Measurements from ENCODE around the gene CEP170.
"Not testable (repeated sequence)": the region's sequence is repeated elsewhere in the genome, so short reads cannot be mapped to it uniquely, and the experiment has no call there.

Gene CEP170

GRCh38 chr1:243173758-243174369, 81.2 kb downstream of the CEP170 start:
- DNase-seq (ENCODE audit: low read depth): peak; percentile 28

GRCh38 chr1:243164911-243165310, 90.2 kb downstream of the CEP170 start:
- DNase-seq (ENCODE audit: low read depth): not testable (repeated sequence)

GRCh38 chr1:243150906-243151305, 104.2 kb downstream of the CEP170 start:
- DNase-seq (ENCODE audit: low read depth): not testable (repeated sequence)

GRCh38 chr1:243149120-243149519, 106.0 kb downstream of the CEP170 start:
- DNase-seq (ENCODE audit: low read depth): not testable (repeated sequence)

- DNase-seq (ENCODE audit: low read depth): not testable (repeated sequence)
These were observed 107.7 kb downstream of the CEP170 start for GRCh38 chr1:243147351-243147750.

- DNase-seq (ENCODE audit: low read depth): not testable (repeated sequence)
These were observed 114.6 kb downstream of the CEP170 start for GRCh38 chr1:243140498-243140897.

- DNase-seq (ENCODE audit: low read depth): not testable (repeated sequence)
These were observed 132.1 kb downstream of the CEP170 start for GRCh38 chr1:243122876-243123409.

- not testable (repeated sequence) for DNase-seq (ENCODE audit: low read depth)
These were observed 133.1 kb downstream of the CEP170 start for GRCh38 chr1:243121939-243122338.

GRCh38 chr1:243118601-243119322, 136.3 kb downstream of the CEP170 start:
- not testable (repeated sequence) for DNase-seq (ENCODE audit: low read depth)

- not testable (repeated sequence) for DNase-seq (ENCODE audit: low read depth)
These were observed 138.9 kb downstream of the CEP170 start for GRCh38 chr1:243116187-243116586.

- DNase-seq (ENCODE audit: low read depth): not testable (repeated sequence)
These were observed 140.3 kb downstream of the CEP170 start for GRCh38 chr1:243114769-243115168.

GRCh38 chr1:243114059-243114713, 140.9 kb downstream of the CEP170 start:
- peak; percentile 18 for DNase-seq (ENCODE audit: low read depth)

- not testable (repeated sequence) for DNase-seq (ENCODE audit: low read depth)
These were observed 147.9 kb downstream of the CEP170 start for GRCh38 chr1:243107171-243107570.

GRCh38 chr1:243105652-243106332, 149.3 kb downstream of the CEP170 start:
- not testable (repeated sequence) for DNase-seq (ENCODE audit: low read depth)

- DNase-seq (ENCODE audit: low read depth): not testable (repeated sequence)
These were observed 150.0 kb downstream of the CEP170 start for GRCh38 chr1:243105104-243105503.

- not testable (repeated sequence) for DNase-seq (ENCODE audit: low read depth)
These were observed 150.6 kb downstream of the CEP170 start for GRCh38 chr1:243104452-243104851.

GRCh38 chr1:243101551-243102050, 153.5 kb downstream of the CEP170 start:
- DNase-seq (ENCODE audit: low read depth): not testable (repeated sequence)

- not testable (repeated sequence) for DNase-seq (ENCODE audit: low read depth)
These were observed 167.7 kb downstream of the CEP170 start for GRCh38 chr1:243087368-243087767.

All from GM04503 (cell line).